ES-I3 (cell line): ENCODE results near the gene UGT2A3.
"Not testable (repeated sequence)": the region's sequence is repeated elsewhere in the genome, so short reads cannot be mapped to it uniquely, and the experiment has no call there.

ENCODE experiments used
- H3K36me3 ChIP-seq: 2 replicates; pipeline ENCODE4 v1.6.1; 2013; ENCODE audit warnings: mild to moderate bottlenecking, low read length, control low read depth, moderate library complexity; ENCODE audit not compliant: insufficient read depth
- H3K4me1 ChIP-seq: 2 replicates; pipeline ENCODE4 v1.6.1; 2013; ENCODE audit warnings: mild to moderate bottlenecking, control low read depth, low read length; ENCODE audit not compliant: insufficient read depth
- H3K9ac ChIP-seq: 2 replicates; pipeline ENCODE4 v1.6.1; 2013; ENCODE audit warnings: low read depth, mild to moderate bottlenecking, low read length, moderate library complexity
- H3K9me3 ChIP-seq: 2 replicates; pipeline ENCODE4 v1.6.1; 2013; ENCODE audit warnings: mild to moderate bottlenecking, low read length, moderate library complexity; ENCODE audit not compliant: control insufficient read depth, insufficient read depth

Gene UGT2A3

GRCh38 chr4:68951078-68951805 is at the start of gene UGT2A3:
UGT2A3 (minus strand) TSS chr4:68951804; CDS start chr4:68951760, 44 bp downstream.
- no peaks in the 10 kb centered on the region for H3K4me1 ChIP-seq

GRCh38 chr4:68997040-68997439 is 45.4 kb upstream of the UGT2A3 start:
- Histone ChIP-seq H3K4me1 (no peaks in the 10 kb centered on the region), H3K9me3 (no peaks in the 10 kb centered on the region), H3K36me3 (no peaks in the 10 kb centered on the region), H3K9ac (no peak overlapping the region)

More at GRCh38 chr4:68951078-68951805, at the start of gene UGT2A3:
- no peaks in the 10 kb centered on the region for H3K9me3 ChIP-seq
- H3K9ac ChIP-seq = no peak within 1 kb of the TSS
- no peaks in the 10 kb centered on the region for H3K36me3 ChIP-seq

GRCh38 chr4:68995292-68995691 is 43.7 kb upstream of the UGT2A3 start:
- H3K9me3 ChIP-seq = no peaks in the 10 kb centered on the region
- no peaks in the 10 kb centered on the region for H3K4me1 ChIP-seq
- no peak overlapping the region for H3K9ac ChIP-seq
- no peaks in the 10 kb centered on the region for H3K36me3 ChIP-seq

GRCh38 chr4:68987007-68987406 is 35.4 kb upstream of the UGT2A3 start:
- Histone ChIP-seq H3K36me3 (no peaks in the 10 kb centered on the region), H3K9ac (no peak overlapping the region), H3K4me1 (no peaks in the 10 kb centered on the region), H3K9me3 (no peaks in the 10 kb centered on the region)

GRCh38 chr4:68985442-68985841 is 33.8 kb upstream of the UGT2A3 start:
- Histone ChIP-seq H3K9me3 (no peaks in the 10 kb centered on the region), H3K4me1 (no peaks in the 10 kb centered on the region), H3K36me3 (no peaks in the 10 kb centered on the region)

GRCh38 chr4:68984947-68985346 is 33.3 kb upstream of the UGT2A3 start:
- Histone ChIP-seq H3K9me3 (no peaks in the 10 kb centered on the region), H3K9ac (no peak overlapping the region), H3K36me3 (no peaks in the 10 kb centered on the region), H3K4me1 (no peaks in the 10 kb centered on the region)

More at GRCh38 chr4:68985442-68985841, 33.8 kb upstream of the UGT2A3 start:
- no peak overlapping the region for H3K9ac ChIP-seq

- Histone ChIP-seq H3K9me3 (no peaks in the 10 kb centered on the region), H3K4me1 (no peaks in the 10 kb centered on the region), H3K9ac (no peak overlapping the region), H3K36me3 (no peaks in the 10 kb centered on the region)
Observed at GRCh38 chr4:68963374-68963773, 11.8 kb upstream of the UGT2A3 start.

GRCh38 chr4:68962868-68963267 is 11.3 kb upstream of the UGT2A3 start:
- Histone ChIP-seq H3K4me1 (no peaks in the 10 kb centered on the region), H3K9ac (no peak overlapping the region), H3K36me3 (no peaks in the 10 kb centered on the region), H3K9me3 (no peaks in the 10 kb centered on the region)

- H3K9ac ChIP-seq = no peak overlapping the region
- no peaks in the 10 kb centered on the region for H3K9me3 ChIP-seq
- H3K4me1 ChIP-seq = no peaks in the 10 kb centered on the region
- H3K36me3 ChIP-seq = no peaks in the 10 kb centered on the region
Observed at GRCh38 chr4:68960294-68961163, 8.9 kb upstream of the UGT2A3 start.

- not testable (repeated sequence) for H3K9ac ChIP-seq, H3K36me3 ChIP-seq, H3K4me1 ChIP-seq, H3K9me3 ChIP-seq
Observed at GRCh38 chr4:68959085-68959484, 7.5 kb upstream of the UGT2A3 start.

- Histone ChIP-seq H3K9me3 (no peaks in the 10 kb centered on the region), H3K36me3 (no peaks in the 10 kb centered on the region), H3K4me1 (no peaks in the 10 kb centered on the region), H3K9ac (no peak overlapping the region)
Observed at GRCh38 chr4:68954126-68954525, 2.5 kb upstream of the UGT2A3 start.

GRCh38 chr4:68953056-68953596 is 1.5 kb upstream of the UGT2A3 start:
- H3K4me1 ChIP-seq = no peaks in the 10 kb centered on the region
- no peaks in the 10 kb centered on the region for H3K36me3 ChIP-seq
- no peaks in the 10 kb centered on the region for H3K9me3 ChIP-seq
- no peak overlapping the region for H3K9ac ChIP-seq

- no peaks in the 10 kb centered on the region for H3K4me1 ChIP-seq
- no peak overlapping the region for H3K9ac ChIP-seq
- H3K36me3 ChIP-seq = no peaks in the 10 kb centered on the region
Observed at GRCh38 chr4:68951806-68952585, 392 bp upstream of the UGT2A3 start.

GRCh38 chr4:68950033-68950432 is 1.6 kb downstream of the UGT2A3 start:
- Histone ChIP-seq H3K4me1 (no peaks in the 10 kb centered on the region), H3K9me3 (no peaks in the 10 kb centered on the region), H3K36me3 (no peaks in the 10 kb centered on the region), H3K9ac (no peak overlapping the region)

More at GRCh38 chr4:68951806-68952585, 392 bp upstream of the UGT2A3 start:
- H3K9me3 ChIP-seq = no peaks in the 10 kb centered on the region
